Fibroblast of pulmonary artery (primary cell): ENCODE measurements around the gene PEX11B.

Experiments used
- DNase-seq: peaks from one replicate; pipeline ENCODE4 v3.0.0-alpha.2; 2010; ENCODE audit warnings: low read depth
- H3K4me3 ChIP-seq: replicated peaks from 2 replicates; pipeline ENCODE4 v1.5.1; 2011; ENCODE audit warnings: low read depth, mild to moderate bottlenecking, control low read depth, low read length, moderate library complexity
- CTCF ChIP-seq: IDR thresholded peaks from 2 replicates; pipeline ENCODE4 v1.5.1; 2011; ENCODE audit warnings: mild to moderate bottlenecking, control low read depth, low read length, inconsistent platforms; ENCODE audit errors: missing control alignments

The PEX11B gene

GRCh38 chr1:145893306-145894055 lies 25.0 kb downstream of the PEX11B start:
- TF ChIP-seq CTCF = no peak
- H3K4me3 ChIP-seq = no peak overlapping the region
- no peak for DNase-seq

GRCh38 chr1:145892486-145893087 lies 25.9 kb downstream of the PEX11B start:
- H3K4me3 ChIP-seq = peak overlapping the region; percentile 2
- no peak for TF ChIP-seq CTCF

GRCh38 chr1:145891587-145892485 lies 26.7 kb downstream of the PEX11B start:
- DNase-seq = peak; percentile 100
- TF ChIP-seq CTCF = peak; percentile 91
- no peak overlapping the region for H3K4me3 ChIP-seq

More at GRCh38 chr1:145892486-145893087, 25.9 kb downstream of the PEX11B start:
- peak; percentile 80 for DNase-seq

- peak; percentile 78 for DNase-seq
- H3K4me3 ChIP-seq = no peak overlapping the region
- no peak for TF ChIP-seq CTCF
Observed at GRCh38 chr1:145891143-145891542, 27.4 kb downstream of the PEX11B start.

GRCh38 chr1:145889722-145890121 lies 28.8 kb downstream of the PEX11B start:
- H3K4me3 ChIP-seq = no peak overlapping the region
- DNase-seq = no peak
- TF ChIP-seq CTCF = no peak

- no peak overlapping the region for H3K4me3 ChIP-seq
- TF ChIP-seq CTCF = no peak
Observed at GRCh38 chr1:145887631-145888030, 30.9 kb downstream of the PEX11B start.

More at GRCh38 chr1:145887631-145888030, 30.9 kb downstream of the PEX11B start:
- DNase-seq = no peak
